Activated T-helper 1 cell treated with anti-CD3 and anti-CD28 coated beads, Interleukin-2, amount 50 U/mL, for 16 hours (primary cell): Measurements from ENCODE around the gene CARMIL3.
A peak's percentile ranks its signal among the peaks of the same experiment; 100 is the strongest.
"Not testable (repeated sequence)": the region's sequence is repeated elsewhere in the genome, so short reads cannot be mapped to it uniquely, and the experiment has no call there.

Experiments
- DNase-seq, 2 donors: peaks; one replicate each; pipeline ENCODE4 v3.0.0-alpha.2; 2020; ENCODE audit warnings: low read depth in 1 of 2, low spot score in 1 of 2

Gene CARMIL3, protein sequence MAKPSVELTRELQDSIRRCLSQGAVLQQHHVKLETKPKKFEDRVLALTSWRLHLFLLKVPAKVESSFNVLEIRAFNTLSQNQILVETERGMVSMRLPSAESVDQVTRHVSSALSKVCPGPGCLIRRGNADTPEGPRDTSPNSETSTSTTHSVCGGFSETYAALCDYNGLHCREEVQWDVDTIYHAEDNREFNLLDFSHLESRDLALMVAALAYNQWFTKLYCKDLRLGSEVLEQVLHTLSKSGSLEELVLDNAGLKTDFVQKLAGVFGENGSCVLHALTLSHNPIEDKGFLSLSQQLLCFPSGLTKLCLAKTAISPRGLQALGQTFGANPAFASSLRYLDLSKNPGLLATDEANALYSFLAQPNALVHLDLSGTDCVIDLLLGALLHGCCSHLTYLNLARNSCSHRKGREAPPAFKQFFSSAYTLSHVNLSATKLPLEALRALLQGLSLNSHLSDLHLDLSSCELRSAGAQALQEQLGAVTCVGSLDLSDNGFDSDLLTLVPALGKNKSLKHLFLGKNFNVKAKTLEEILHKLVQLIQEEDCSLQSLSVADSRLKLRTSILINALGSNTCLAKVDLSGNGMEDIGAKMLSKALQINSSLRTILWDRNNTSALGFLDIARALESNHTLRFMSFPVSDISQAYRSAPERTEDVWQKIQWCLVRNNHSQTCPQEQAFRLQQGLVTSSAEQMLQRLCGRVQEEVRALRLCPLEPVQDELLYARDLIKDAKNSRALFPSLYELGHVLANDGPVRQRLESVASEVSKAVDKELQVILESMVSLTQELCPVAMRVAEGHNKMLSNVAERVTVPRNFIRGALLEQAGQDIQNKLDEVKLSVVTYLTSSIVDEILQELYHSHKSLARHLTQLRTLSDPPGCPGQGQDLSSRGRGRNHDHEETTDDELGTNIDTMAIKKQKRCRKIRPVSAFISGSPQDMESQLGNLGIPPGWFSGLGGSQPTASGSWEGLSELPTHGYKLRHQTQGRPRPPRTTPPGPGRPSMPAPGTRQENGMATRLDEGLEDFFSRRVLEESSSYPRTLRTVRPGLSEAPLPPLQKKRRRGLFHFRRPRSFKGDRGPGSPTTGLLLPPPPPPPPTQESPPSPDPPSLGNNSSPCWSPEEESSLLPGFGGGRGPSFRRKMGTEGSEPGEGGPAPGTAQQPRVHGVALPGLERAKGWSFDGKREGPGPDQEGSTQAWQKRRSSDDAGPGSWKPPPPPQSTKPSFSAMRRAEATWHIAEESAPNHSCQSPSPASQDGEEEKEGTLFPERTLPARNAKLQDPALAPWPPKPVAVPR (N-terminal part only)

DNA sequence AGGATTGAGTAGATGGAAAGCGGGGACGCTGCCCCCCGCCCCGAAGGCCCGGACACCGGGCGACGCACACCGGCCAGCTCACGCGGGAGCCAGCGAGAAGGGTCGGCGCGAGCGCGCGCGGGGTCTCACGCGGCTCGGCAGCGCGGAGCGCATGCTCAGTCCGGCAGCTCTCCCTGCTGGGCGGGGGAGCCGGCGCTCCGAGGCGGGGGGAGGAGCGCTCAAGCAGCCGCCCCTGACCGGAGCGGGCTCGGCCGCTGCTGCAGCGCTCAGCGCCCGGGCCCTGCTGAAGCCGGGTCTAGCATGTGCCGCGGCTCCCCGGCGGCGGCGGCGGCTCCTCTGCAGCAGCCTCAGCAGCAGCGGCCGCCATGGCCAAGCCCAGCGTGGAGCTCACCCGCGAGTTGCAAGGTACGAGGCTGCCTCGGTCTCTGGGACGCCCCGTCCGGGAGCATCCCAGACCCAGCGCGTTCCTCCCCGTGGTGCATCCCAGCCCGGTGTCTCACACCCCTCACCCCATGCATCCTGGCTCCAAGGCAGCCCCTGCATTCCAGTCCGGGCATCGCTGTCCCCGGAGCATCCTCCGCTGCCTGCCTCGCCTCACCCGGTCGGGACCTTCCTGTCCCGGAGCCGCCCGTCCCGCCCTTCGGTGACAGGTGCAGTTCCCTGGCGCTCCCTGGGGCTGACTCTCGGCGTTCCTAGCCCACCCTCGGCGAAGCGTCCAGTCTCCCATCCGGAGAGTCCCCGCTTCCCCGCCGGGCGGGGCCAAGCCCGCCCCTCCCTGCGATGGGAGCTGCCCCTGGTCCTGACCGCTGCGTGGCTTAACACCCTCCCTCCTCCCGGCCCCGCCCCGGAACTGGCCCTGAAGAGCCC is at the start of gene CARMIL3:
Gene CARMIL3 (plus strand): TSS at position 221 of the 867 bp plus-strand sequence. CDS start 145 bp downstream, at position 366.
- peak in 1 of 2 donors; percentile 39 for DNase-seq

DNA sequence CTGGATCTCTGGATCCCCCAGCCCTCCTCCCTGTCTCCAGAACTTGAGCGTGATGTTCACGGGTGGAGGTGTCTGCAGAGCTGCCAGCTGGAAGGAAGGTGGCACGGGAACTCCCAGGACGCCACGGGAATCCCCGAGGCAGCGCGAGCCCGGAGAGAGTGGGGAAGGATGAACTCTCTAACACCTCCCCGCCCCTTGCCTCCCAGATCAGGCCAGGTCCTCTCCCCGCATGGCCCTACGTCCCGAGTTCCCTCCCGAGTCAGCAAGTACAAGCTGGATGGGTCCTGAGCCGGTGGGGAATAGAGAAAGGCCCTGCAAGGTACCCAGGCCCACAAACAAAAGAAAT is 45.4 kb upstream of the CARMIL3 start:
- not testable (repeated sequence) for DNase-seq

DNA sequence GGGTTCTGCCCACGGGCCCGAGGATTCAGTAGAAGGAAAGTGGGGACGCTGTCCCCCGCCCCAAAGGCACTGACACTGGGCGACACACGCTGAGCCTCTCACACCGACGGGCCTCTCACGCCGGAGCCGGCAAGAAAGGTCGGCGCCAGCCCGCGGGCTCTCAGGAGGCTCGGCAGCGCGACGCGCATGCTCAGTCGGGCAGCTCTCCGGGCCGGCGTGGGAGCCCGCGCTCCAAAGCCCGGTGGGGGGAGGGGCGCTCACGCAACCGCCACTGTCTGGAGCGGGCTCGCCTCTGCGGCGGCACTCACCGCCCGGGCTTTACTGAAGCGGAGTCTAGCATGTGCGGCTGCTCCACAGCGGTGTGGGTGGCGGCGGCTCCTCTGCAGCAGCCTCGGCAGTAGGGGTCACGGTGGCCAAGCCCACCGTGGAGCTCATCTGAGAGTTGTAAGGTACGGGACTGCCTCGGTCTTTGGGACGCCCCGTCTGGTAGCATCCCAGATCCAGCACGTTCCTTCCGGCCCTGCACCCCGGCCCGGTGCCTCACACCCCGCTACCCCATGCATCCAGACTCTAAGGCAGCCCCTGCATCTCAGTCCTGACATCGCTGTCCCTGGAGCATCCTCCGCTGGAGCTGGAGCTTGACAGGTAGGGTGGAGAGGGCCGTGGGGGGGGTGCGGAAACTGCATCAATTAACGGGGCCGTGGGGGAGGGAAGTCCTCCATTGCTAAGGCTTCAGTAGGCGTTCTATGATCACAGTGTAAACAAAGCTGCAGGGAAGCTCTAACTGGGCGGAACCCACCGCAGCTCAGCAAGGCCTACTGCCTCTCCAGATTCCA is 44.8 kb upstream of the CARMIL3 start:
- DNase-seq = peak in 1 of 2 donors; percentile 53

DNA sequence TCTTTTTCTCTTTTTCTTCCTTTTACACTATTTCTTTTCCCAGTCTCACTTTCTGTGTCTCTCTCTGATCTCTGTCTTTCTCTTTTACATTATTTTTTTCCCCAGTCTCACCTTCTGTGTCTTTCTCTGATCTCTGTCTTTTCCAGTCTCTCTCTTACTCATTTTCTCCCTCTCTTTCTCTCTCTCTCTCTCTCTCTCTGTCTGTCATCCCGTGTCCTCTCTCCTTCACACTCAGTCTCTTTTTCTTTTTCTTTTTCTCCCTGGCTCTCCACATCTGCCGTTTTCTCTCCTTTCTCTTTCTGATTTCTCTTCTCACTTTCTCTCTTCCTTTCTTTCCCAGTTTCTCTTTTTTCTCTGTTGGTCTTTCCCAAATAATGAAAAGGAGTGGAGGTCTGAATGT is 40.8 kb upstream of the CARMIL3 start:
- no peak for DNase-seq

DNA sequence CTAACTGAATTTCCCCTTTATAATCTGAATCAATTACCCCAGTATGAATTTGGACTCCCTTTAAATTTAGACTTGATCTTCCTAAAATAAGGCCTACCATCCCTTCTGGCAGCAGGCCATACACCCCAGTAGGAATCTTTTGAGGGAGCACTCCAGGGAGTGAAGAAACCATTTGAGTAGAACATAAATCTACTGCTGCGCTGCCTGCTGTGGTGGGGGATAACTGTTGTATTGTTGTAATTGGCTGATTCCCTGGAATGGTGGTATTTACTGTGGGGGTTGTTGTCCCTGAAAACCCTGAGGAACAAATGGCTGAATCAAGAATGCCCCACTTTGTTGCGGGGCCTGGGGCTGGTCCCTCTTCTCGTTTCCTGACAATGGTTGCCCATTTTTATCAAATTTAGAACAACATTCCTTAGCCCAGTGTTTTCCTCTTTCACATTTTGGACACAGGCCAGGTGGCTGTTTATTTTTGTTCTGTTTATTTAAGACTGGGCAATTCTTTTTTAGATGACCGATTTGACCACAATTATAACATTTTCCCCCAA is 39.0 kb upstream of the CARMIL3 start:
- not testable (repeated sequence) for DNase-seq

DNA sequence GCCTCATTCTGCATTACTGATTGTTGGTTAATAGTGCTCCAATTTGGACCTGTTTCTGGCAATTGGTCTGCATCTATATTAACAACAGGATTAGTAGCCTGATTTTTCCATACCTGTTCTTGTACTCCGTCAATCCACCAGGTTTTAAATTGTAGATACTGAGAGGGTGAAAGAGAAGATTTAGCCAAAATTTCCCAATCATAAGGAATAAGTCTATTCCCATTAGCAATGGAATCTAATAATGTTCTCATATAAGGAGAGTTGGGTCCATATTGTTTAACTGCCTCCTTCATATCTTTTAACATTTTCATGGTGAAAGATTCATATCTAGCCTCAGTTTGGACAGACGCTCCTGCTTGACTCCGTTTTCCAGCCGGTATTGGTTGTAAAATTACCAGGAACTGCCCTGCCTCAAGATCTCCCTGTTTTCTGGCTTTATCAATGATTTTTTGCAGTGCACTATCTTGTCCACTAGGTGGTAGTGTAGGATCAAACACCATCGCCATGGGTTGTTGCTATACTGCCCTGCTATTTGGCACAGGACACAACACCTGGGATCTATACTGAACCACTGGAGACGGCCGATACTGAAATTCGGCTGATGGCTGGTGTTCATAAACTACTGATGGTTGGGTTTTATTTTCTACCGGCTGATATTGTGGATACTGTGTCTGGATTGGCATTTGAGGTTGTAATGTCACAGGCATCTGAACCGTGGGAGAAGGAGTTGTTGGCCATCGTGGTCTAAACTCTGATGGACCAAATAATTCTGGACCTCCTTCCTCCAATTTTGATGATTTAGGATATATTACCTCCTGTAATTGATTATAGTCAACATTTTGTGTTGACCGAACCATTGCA is 37.9 kb upstream of the CARMIL3 start:
- DNase-seq = no peak

DNA sequence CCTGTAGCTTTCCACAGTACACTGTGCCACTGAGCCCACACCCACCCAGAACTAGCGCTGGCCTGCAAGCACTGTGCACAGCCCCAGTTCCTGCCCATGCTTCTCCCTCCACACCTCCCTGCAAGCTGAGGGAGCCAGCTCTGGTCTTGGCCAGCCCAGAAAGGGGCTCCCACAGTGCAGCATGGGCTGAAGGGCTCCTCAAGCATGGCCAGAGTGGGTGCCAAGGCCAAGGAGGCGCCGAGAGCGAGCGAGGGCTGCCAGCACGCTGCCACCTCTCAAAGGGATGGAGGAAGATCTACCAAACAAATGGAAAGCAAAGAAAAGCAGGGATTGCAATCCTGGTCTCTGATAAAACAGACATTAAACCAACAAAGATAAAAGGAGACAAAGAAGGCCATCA is 36.1 kb upstream of the CARMIL3 start:
- DNase-seq = not testable (repeated sequence)

DNA sequence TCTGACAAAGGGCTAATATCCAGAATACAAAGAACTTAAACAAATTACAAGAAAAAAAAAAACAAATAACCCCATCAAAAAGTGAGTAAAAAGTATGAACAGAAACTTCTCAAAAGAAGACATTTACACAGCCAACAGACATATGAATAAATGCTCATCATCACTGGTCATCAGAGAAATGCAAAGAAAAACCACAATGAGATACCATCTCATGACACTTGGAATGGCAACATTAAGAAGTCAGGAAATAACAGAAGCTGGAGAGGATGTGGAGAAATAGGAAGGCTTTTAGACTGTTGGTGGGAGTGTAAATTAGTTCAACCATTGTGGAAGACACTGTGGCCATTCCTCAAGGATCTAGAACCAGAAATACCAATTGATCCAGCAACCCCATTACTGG is 32.8 kb upstream of the CARMIL3 start:
- not testable (repeated sequence) for DNase-seq

DNA sequence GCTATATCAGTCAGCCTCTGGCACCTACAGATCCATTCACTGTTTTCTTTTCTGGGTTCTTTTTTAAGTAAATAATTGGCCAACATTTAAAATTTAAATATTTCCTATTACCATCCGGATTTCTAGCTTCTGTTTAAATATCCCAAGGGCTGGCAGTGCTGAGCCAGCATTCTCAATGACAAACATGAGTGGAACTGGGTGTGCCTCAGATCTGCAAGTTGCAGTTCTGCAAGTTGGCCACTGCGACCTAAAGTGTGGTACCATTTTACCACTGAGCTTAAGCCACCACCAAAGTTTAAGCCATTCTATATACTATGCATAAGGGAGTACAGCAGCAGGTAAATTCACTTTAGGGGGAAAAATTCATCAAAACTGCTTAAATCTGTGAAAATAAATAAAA is 31.9 kb upstream of the CARMIL3 start:
- not testable (repeated sequence) for DNase-seq

DNA sequence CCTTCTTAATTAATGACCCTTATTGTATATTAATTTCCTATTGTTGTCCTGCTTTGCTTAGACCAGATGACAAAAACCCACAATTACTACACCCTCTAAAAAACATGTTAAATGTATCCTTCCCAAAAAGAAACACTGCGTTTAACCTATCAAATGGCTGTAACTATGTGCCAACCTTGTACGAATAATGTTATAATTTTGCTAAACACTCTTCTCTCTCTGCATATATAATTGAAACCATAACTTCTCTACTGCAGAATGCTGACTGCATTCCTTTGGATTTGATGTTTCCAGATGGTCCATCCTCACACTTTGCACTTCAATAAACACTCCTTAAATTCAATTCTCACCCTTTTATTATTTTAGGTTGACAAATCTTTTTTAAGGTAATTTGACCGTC is 31.3 kb upstream of the CARMIL3 start:
- DNase-seq = not testable (repeated sequence)

DNA sequence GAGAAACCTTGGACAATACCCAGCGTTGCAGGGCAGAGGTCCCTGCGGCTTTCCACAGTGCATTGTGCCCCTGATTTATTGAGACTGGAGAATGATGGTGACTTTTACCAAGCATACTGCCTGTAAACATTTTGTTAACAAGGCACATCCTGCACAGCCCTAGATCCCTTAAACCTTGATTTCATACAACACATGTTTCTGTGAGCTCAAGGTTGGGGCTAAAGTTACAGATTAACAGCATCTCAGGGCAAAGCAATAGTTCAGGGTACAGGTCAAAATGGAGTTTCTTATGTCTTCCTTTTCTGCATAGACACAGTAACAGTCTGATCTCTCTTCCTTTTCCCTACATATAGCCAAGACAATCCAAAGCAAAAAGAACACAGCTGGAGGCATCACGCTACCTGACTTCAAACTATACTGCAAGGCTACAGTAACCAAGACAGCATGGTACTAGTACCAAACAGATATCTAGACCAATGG is 26.8 kb upstream of the CARMIL3 start:
- not testable (repeated sequence) for DNase-seq

DNA sequence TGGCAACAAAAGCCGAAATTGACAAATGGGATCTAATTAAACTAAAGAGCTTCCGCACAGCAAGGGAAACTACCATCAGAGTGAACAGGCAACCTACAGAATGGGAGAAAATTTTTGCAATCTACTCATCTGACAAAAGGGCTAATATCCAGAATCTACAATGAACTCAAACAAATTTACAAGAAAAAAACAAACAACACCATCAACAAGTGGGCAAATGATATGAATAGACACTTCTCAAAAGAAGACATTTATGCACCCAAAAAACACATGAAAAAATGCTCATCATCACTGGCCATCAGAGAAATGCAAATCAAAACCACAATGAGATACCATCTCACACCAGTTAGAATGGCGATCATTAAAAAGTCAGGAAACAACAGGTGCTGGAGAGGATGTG is 22.1 kb upstream of the CARMIL3 start:
- not testable (repeated sequence) for DNase-seq

DNA sequence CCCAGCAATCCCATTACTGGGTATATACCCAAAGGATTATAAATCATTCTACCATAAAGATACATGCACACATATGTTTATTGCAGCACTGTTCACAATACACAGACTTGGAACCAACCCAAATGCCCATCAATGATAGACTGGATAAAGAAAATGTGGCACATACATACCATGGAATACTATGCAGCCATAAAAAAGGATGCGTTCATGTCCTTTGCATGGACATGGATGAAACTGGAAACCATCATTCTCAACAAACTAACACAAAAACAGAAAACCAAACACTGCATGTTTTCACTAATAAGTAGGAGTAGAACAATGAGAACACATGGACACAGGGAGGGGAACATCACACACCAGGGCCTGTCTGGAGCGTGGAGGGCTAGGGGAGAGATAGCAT is 20.5 kb upstream of the CARMIL3 start:
- DNase-seq = not testable (repeated sequence)

DNA sequence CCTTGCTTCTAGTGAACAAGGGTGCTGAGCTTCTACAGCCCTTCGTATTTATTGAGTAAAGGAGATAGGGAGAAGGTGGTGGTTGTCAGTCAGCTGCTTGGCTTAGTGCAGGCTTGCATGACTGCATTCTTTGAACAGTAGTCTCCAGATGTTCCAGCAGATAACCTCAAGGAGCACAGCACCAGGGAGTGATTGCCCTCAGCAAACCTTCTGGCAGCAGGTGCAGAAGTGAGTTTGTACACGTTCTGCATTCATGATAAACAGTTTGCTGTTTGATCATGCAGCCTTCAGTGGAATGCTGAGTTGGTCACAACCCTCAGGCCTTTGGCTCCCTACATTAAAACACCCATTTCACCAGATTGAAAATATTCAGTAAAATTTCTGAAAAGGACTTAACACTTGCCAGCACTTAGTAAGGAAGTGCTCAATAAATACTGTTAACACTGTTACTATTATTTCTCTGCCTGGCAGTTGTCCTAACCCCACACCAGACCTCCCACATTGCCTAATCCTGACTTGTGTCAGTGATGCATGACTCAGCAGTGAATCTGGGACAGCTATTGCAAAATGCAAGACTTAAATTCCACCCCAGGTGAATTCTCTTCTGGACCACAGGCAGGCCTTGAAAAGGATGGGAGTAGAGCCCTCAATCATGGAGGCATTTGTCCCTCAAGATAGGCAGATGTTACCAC is 18.9 kb upstream of the CARMIL3 start:
- no peak for DNase-seq

DNA sequence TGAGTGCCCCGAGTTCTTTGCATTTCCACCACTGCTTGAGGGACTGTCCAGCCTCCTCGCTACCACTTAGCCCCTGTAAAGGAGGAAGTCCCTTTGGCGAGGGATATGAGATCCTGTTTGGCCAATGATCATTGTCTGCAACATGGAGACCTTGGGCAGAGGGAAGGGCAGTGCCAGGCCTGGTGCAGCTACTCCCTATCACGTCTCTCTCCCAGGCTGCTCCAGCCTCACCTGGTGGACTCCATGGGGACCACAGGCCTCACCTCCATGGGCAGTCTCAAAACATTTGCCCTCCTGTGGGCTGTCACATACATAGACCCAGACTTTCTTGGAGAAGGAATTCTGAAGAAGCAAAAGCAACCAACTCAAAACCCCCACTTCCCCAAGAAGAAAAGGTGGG is 16.0 kb upstream of the CARMIL3 start:
- DNase-seq = not testable (repeated sequence)

DNA sequence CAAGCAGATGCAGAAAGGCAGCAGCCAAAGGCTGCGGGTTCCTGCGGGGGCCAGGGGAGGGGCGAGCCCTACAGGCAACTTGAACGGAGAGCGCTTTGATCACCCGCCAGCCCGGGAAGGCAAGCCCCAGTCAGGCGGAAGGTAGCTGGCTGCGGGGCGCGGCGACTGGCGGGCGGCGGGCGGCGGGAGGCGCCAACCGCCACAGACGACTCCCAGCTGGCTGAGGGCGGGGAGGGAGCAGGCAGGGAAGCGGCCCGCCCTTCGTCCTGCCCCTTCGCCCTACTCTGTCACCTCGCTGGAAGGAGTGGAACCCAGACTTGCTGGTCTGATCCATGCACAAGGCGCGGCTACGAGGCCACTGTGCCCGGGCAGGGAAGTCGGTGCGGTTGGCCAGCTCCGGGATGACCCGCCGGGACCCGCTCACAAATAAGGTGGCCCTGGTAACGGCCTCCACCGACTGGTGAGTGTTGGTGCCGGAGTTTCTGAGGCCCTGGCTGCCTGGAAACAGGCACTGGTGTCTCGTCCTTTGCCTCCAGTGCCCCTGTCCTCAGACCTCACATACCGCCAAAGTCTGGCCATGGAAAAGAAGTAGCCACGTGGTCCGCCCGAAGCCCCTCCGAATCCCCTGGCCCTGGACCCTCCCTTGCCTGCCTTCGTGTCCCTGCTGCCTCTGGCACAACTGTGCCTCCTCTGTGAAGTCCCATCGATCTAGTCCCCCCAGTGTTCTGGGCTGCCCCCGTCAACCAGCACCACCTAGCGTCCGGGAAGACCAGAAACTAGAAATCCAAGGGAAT is 15.4 kb upstream of the CARMIL3 start:
- peak; percentile 32 to 51 for DNase-seq
